ENCODE data around the gene MEIKIN.

MEIKIN gene

GRCh38 chr5:131979816-131980215, 34.4 kb upstream of the MEIKIN start:
- Mint-ChIP-seq H3K27me3 (ENCODE audit: low read depth) (peaks cover 25% of the 10 kb centered on the region), H3K27ac (no peak overlapping the region), H3K36me3 (ENCODE audit: low read depth) (peaks cover 3% of the 10 kb centered on the region), H3K4me3 (no peak overlapping the region), H3K9me3 (no peaks in the 10 kb centered on the region), H3K4me1 (ENCODE audit: low read depth) (peaks cover 21% of the 10 kb centered on the region)

GRCh38 chr5:131977212-131977604, 31.7 kb upstream of the MEIKIN start:
- no peak overlapping the region for H3K27ac Mint-ChIP-seq
- H3K36me3 Mint-ChIP-seq (ENCODE audit: low read depth) = peaks cover 8% of the 10 kb centered on the region
- H3K4me1 Mint-ChIP-seq (ENCODE audit: low read depth) = peaks cover 29% of the 10 kb centered on the region
- no peak overlapping the region for H3K4me3 Mint-ChIP-seq
- H3K27me3 Mint-ChIP-seq (ENCODE audit: low read depth) = peaks cover 25% of the 10 kb centered on the region
- H3K9me3 Mint-ChIP-seq = no peaks in the 10 kb centered on the region

DNA sequence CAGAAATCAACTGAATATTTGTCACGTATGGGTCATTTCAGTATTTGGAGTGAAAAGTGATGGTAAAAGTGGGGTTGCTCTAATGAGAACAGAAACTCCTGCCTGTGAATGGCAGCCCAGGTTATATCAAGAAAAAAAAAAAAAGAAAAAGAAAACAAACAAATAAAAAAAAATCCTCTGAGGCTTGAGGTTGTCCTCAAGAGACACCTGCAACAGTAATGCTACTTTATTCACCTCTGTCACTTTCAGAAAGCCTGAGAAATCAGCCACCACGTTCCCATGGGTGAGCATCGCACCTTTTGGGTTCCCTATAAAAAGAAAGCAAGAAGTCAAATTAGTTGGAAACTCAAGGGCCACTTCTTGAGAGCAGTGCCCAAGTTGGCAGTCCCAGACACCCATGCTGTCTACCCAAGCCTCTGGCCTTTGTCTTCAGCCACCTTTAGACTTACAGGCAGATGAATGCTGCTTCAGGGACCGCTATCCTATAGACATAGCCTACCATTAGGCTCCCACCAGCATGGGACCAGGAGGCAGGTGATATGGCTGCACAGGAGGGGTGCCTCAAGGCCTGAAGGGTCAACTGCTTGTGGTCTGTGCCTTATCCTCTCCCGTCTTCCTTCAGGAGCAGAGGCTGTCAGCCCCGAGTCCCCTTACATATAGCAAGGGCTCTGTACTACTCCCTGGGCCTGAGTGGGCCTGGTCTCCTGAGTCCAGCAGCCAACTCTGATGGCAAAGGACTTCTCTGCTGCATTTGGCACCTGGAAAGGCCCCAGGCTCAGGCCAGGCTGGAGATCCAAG, 31.1 kb upstream of the MEIKIN start:
- peaks cover 24% of the 10 kb centered on the region for H3K27me3 Mint-ChIP-seq (ENCODE audit: low read depth)

GRCh38 chr5:131974956-131975726, 29.7 kb upstream of the MEIKIN start:
- Mint-ChIP-seq H3K27me3 (ENCODE audit: low read depth) (peaks cover 12% of the 10 kb centered on the region), H3K36me3 (ENCODE audit: low read depth) (peaks cover 13% of the 10 kb centered on the region), H3K4me3 (peak overlapping the region; percentile 89), H3K27ac (peak overlapping the region; percentile 97), H3K4me1 (ENCODE audit: low read depth) (peaks cover 29% of the 10 kb centered on the region), H3K9me3 (no peaks in the 10 kb centered on the region)

More for the DNA sequence above, 31.1 kb upstream of the MEIKIN start:
- Mint-ChIP-seq H3K36me3 (ENCODE audit: low read depth) (peaks cover 11% of the 10 kb centered on the region), H3K27ac (no peak overlapping the region), H3K9me3 (no peaks in the 10 kb centered on the region), H3K4me1 (ENCODE audit: low read depth) (peaks cover 29% of the 10 kb centered on the region), H3K4me3 (no peak overlapping the region)

- H3K27ac Mint-ChIP-seq = peak overlapping the region; percentile 97
- H3K36me3 Mint-ChIP-seq (ENCODE audit: low read depth) = peaks cover 13% of the 10 kb centered on the region
- peak overlapping the region; percentile 89 for H3K4me3 Mint-ChIP-seq
- H3K27me3 Mint-ChIP-seq (ENCODE audit: low read depth) = peaks cover 12% of the 10 kb centered on the region
- no peaks in the 10 kb centered on the region for H3K9me3 Mint-ChIP-seq
- peaks cover 29% of the 10 kb centered on the region for H3K4me1 Mint-ChIP-seq (ENCODE audit: low read depth)
Measured at GRCh38 chr5:131974622-131974955, 29.1 kb upstream of the MEIKIN start.

GRCh38 chr5:131974016-131974415, 28.6 kb upstream of the MEIKIN start:
- Mint-ChIP-seq H3K27ac (peak overlapping the region; percentile 97), H3K27me3 (ENCODE audit: low read depth) (peaks cover 11% of the 10 kb centered on the region), H3K4me3 (peak overlapping the region; percentile 89), H3K9me3 (no peaks in the 10 kb centered on the region), H3K4me1 (ENCODE audit: low read depth) (peaks cover 29% of the 10 kb centered on the region), H3K36me3 (ENCODE audit: low read depth) (peaks cover 13% of the 10 kb centered on the region)

DNA sequence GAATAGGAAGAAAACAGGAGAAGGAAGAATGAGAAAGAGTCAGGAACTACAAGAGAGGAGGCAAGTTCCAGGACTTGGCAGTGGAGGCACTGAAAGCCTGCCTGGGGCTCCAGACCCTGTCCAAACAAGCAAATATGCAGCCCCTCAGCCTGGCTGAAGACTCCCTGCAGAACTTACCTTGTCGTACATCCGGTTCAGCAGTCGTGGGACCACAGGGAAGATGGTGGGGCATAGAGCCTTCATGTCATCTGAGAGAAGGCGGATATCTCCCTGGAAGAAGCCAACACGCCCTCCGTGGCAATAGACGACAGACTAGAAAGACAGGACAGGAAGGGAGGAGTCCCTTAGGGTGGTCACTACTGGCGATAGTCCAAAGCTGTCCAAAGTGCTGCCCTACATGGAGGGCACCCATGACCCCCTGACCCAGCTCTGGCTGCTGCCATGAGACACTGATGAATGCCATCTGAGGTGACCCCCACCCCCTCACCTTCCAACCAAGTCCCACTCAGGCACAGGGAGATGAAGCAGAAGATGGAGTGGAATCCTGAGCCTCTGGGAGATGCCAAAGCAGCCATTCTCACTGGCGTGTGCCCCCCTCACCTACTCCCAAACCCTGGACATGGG, 27.7 kb upstream of the MEIKIN start:
- Mint-ChIP-seq H3K27me3 (ENCODE audit: low read depth) (peaks cover 6% of the 10 kb centered on the region), H3K27ac (no peak overlapping the region), H3K36me3 (ENCODE audit: low read depth) (peaks cover 17% of the 10 kb centered on the region), H3K4me3 (no peak overlapping the region), H3K9me3 (no peaks in the 10 kb centered on the region), H3K4me1 (ENCODE audit: low read depth) (peaks cover 29% of the 10 kb centered on the region)

DNA sequence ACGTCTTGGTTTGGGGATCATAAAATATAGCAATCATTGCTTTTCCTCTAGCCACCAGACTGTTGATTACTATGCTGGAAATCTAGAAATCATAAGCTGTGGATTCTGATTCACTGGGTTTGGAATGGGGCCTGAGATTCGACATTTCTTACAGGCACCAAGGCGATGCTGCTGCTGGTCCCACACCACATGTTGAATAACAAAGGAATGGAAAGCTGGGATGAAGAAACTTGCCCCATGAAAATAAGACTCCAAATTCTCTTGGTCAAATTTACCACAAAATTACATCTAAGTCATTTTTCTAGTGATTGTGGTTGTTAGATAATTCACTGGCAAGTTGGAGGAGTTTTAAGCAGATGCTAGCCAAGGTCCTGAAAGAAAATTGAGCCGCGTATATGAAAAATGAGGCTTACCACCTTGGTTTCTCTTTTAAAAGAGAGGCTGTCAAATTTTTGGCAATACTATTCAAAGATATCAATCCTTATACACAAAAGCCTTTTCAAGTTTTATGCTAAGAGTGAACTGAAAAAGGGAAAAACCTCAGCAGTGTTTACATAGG, 23.0 kb upstream of the MEIKIN start:
- no peak overlapping the region for H3K27ac Mint-ChIP-seq
- H3K4me3 Mint-ChIP-seq = no peak overlapping the region
- H3K4me1 Mint-ChIP-seq (ENCODE audit: low read depth) = peaks cover 5% of the 10 kb centered on the region
- H3K27me3 Mint-ChIP-seq (ENCODE audit: low read depth) = peaks cover 2% of the 10 kb centered on the region
- H3K9me3 Mint-ChIP-seq = no peaks in the 10 kb centered on the region
- peaks cover 31% of the 10 kb centered on the region for H3K36me3 Mint-ChIP-seq (ENCODE audit: low read depth)

DNA sequence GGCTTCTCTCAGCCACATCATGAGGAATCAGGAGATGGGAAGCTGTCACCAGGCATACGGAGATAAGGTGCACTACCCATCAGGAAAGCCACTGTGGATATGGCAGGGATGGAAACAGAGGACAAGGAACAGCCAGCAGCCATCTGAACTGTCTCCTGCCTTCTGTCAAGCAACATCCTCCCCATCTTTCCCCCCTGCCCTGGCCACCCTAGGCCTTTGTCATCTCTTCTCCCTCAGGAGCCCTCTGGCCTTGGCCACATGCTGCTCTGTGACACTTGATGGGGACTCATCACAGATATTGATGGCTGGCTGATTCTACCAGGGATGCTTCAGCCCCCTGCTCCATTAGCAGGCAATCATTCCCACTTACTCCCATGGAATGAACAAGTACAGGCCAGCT, 21.1 kb upstream of the MEIKIN start:
- H3K27me3 Mint-ChIP-seq (ENCODE audit: low read depth) = peaks cover 3% of the 10 kb centered on the region
- H3K4me1 Mint-ChIP-seq (ENCODE audit: low read depth) = peaks cover 1% of the 10 kb centered on the region
- no peak overlapping the region for H3K27ac Mint-ChIP-seq
- H3K9me3 Mint-ChIP-seq = no peaks in the 10 kb centered on the region
- no peak overlapping the region for H3K4me3 Mint-ChIP-seq
- peaks cover 25% of the 10 kb centered on the region for H3K36me3 Mint-ChIP-seq (ENCODE audit: low read depth)

- Mint-ChIP-seq H3K4me1 (ENCODE audit: low read depth) (peaks cover 1% of the 10 kb centered on the region), H3K27ac (no peak overlapping the region), H3K36me3 (ENCODE audit: low read depth) (peaks cover 25% of the 10 kb centered on the region)
Measured at GRCh38 chr5:131965826-131966415, 20.5 kb upstream of the MEIKIN start.

GRCh38 chr5:131959906-131960305, 14.4 kb upstream of the MEIKIN start:
- no peaks in the 10 kb centered on the region for H3K4me1 Mint-ChIP-seq (ENCODE audit: low read depth)
- H3K27ac Mint-ChIP-seq = no peak overlapping the region
- H3K9me3 Mint-ChIP-seq = no peaks in the 10 kb centered on the region
- peaks cover 3% of the 10 kb centered on the region for H3K27me3 Mint-ChIP-seq (ENCODE audit: low read depth)
- H3K36me3 Mint-ChIP-seq (ENCODE audit: low read depth) = peaks cover 22% of the 10 kb centered on the region
- no peak overlapping the region for H3K4me3 Mint-ChIP-seq

More at GRCh38 chr5:131965826-131966415, 20.5 kb upstream of the MEIKIN start:
- Mint-ChIP-seq H3K4me3 (no peak overlapping the region), H3K9me3 (no peaks in the 10 kb centered on the region), H3K27me3 (ENCODE audit: low read depth) (peaks cover 3% of the 10 kb centered on the region)

DNA sequence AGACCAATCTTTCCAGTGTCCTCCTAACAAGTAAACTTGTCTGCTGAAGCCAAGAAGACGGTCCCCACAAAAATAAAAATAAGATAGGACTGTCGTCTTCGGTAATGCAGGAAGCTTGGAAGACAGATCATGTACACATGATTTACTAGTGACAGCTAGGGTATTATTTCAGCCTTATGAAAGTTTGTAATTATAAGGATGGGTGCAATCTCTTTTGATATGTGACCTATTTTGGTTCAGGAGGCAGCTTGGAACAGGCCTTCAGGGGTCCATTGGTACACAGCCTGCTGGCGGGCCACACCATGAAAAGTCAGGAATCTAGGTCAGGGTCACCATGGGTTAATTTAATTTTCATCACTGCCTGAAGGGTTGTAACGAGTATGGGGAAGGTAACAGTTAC, 13.7 kb upstream of the MEIKIN start:
- H3K4me1 Mint-ChIP-seq (ENCODE audit: low read depth) = peaks cover 4% of the 10 kb centered on the region
- H3K9me3 Mint-ChIP-seq = no peaks in the 10 kb centered on the region
- peaks cover 30% of the 10 kb centered on the region for H3K36me3 Mint-ChIP-seq (ENCODE audit: low read depth)
- no peak overlapping the region for H3K27ac Mint-ChIP-seq
- H3K4me3 Mint-ChIP-seq = no peak overlapping the region
- H3K27me3 Mint-ChIP-seq (ENCODE audit: low read depth) = peaks cover 9% of the 10 kb centered on the region

- peaks cover 6% of the 10 kb centered on the region for H3K27me3 Mint-ChIP-seq (ENCODE audit: low read depth)
- H3K36me3 Mint-ChIP-seq (ENCODE audit: low read depth) = peaks cover 29% of the 10 kb centered on the region
- H3K4me3 Mint-ChIP-seq = no peak overlapping the region
Measured at GRCh38 chr5:131957721-131958441, 12.4 kb upstream of the MEIKIN start.

GRCh38 chr5:131953969-131954368, 8.5 kb upstream of the MEIKIN start:
- peaks cover 4% of the 10 kb centered on the region for H3K4me1 Mint-ChIP-seq (ENCODE audit: low read depth)
- H3K36me3 Mint-ChIP-seq (ENCODE audit: low read depth) = peaks cover 25% of the 10 kb centered on the region
- H3K4me3 Mint-ChIP-seq = no peak overlapping the region
- H3K9me3 Mint-ChIP-seq = no peaks in the 10 kb centered on the region
- H3K27me3 Mint-ChIP-seq (ENCODE audit: low read depth) = peaks cover 15% of the 10 kb centered on the region
- H3K27ac Mint-ChIP-seq = no peak overlapping the region

More at GRCh38 chr5:131957721-131958441, 12.4 kb upstream of the MEIKIN start:
- Mint-ChIP-seq H3K9me3 (no peaks in the 10 kb centered on the region), H3K27ac (no peak overlapping the region), H3K4me1 (ENCODE audit: low read depth) (peaks cover 4% of the 10 kb centered on the region)

All from T-helper 1 cell treated with Interleukin-12 subunit alpha and Interleukin-12 subunit beta and Interleukin-4 antibody, amounts not matched to agents 30 μg/mL and 1 μg/mL, for 36 hours (primary cell).